Measurements from ENCODE around the gene WWTR1.

Gene WWTR1

GRCh38 chr3:149490260-149490971, 167.4 kb downstream of the WWTR1 start:
- no peak for DNase-seq

DNA sequence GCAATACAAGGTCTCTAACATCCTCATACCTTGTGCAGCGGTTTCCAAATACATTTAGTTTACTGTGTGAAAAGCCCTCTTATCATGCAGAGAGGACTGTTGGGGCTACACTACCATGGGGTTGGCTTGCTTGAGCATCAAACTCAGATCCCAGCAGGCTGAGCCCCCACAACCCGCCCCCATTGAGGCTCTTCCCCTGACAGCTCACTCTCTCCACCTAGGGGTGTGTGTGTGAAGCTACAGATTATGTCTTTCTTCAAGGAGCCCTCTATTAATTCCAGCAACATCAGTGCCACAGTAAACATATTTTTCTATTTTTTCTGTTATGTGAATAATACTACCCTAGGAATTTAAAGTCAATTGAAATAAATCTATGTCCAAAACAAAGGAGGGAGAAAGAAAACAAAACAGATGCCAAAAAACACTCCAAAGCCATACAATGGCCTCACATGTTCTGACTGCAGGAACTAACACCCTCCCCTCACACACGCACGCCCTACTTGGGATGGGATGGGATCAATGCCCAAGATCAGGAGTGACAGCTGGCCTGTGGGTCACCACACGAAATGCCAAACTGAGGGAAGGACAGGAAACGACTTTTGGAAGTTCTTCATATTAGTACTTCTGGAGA, 168.7 kb downstream of the WWTR1 start:
- no peak for DNase-seq

- DNase-seq, result no peak
Observed at GRCh38 chr3:149487598-149488197, 170.1 kb downstream of the WWTR1 start.

- no peak for DNase-seq
Observed at GRCh38 chr3:149486726-149487125, 171.1 kb downstream of the WWTR1 start.

- no peak for DNase-seq
Observed at GRCh38 chr3:149481491-149481890, 176.3 kb downstream of the WWTR1 start.

DNA sequence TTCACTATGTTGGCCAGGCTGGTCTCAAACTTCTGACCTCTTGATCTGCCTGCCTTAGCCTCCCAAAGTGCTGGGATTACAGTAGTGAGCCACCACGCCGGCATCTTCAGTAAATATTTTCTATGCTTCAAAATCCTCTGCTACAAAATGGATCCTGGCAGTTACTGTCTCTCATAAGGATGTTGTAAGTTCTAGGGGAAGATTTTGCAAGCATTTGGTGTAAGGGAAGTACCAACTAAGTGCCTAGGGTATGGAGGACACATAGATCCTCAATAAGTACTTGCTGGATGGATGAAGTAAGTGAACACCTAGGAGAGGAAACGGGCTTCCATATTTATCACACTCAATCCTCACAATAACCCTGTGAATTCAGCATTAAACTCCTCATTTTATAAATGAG, 176.8 kb downstream of the WWTR1 start:
- DNase-seq, result no peak

- peak; percentile 53 for DNase-seq
Observed at GRCh38 chr3:149480326-149481017, 177.4 kb downstream of the WWTR1 start.

GRCh38 chr3:149479621-149480325, 178.1 kb downstream of the WWTR1 start:
- DNase-seq, result no peak

GRCh38 chr3:149476225-149476624, 181.6 kb downstream of the WWTR1 start:
- DNase-seq, result no peak

- DNase-seq, result no peak
Observed at GRCh38 chr3:149475451-149476060, 182.3 kb downstream of the WWTR1 start.

DNA sequence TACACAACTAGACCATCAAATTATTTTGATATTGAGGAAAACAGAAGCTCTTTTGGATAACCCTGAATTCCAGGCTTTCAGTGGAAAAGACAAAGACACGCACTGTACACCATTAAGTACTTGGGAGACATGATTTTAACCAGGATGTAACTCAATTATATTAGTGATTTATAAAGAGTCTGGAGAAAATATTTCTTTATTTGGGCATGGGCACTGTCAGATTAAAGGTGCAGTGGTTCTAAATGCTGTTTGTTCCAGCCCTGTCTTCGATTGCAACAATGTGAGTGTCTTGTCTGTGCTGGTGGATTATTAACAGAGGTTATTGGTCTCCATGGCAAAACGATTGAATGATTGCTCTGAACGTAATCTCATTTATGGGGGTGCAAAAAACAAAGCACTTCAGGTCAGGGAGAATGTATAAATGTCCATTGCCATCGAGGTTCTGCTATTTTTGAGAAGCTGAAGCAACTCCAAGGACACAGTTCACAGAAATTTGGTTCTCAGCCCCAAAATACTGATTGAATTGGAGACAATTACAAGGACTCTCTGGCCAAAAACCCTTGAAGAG, 183.5 kb downstream of the WWTR1 start, which contains the start of gene TM4SF4:
Gene TM4SF4, plus strand, starts transcription at position 448 of the 568 bp plus-strand sequence. CDS start 181 bp downstream, outside the sequence.
- DNase-seq, result no peak

- DNase-seq, result peak; percentile 30
Observed at GRCh38 chr3:149473357-149474249, 184.2 kb downstream of the WWTR1 start.

DNA sequence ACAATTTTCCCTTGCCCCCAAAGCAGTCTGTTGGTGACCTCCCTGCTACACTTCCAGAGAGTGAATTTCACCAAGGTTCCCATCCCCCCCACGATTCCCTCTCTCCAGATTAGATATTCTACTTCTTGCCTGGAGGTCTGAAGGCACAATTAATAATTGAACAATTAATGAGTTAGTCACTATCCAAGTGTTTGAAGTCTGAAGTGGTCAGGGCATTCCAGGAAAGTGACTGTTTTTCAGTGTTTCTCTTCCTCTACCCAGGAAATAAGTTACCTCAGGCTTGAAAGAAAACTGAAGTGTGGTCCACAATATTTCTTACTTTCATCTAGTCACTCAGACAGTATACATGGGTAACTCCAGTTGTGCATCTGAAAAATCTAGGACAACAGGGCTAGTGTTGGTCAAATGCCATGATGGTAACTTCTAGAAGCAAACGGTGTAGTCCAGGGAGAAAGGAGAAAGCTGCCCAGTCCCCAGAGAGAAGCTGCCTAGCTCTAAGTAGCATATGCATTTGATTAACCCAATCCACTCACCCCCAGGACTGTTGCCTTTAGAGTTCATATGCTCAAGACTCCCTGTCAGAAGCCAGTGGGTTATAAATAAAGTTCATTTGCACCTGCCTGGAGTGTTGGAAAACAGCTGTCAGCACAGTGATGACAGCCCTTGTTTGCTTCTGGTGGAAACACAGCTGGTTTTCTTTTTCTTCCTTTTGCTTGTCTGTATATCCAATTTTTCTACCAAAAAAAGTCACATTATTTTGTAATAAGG, 185.6 kb downstream of the WWTR1 start:
- no peak for DNase-seq

DNA sequence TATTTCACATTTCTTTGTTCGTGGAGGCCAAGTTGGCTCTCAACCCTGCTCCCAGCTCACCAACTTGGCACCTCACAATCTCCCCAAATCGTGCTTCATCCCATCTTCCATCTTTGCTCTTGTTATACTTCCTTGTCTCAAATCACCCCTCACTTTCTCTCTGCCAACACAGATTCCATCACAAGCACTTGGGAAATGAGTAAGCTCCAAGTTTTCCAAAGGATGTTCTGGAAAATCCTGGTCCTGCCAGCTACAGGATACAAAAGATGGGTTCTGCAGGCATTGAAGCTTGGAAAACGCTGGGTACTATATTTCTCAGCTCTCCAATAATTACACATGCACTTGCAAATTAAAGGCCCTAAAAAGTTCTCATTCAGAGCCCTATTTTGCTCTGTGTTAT, 187.4 kb downstream of the WWTR1 start:
- no peak for DNase-seq

- DNase-seq, result no peak
Observed at GRCh38 chr3:149468504-149469212, 189.2 kb downstream of the WWTR1 start.

Measured in GOT3 (cell line).